ENCODE data around the gene RGS18. TPM values are rescaled to one million over a fixed set of nuclear protein-coding genes. Genes with fewer than 3 reads are reported as not detected.
"Not testable (repeated sequence)": the region's sequence is repeated elsewhere in the genome, so short reads cannot be mapped to it uniquely, and the experiment has no call there.

The RGS18 gene
- total RNA-seq, 1 experiment from 2014 or later = not detected

DNA sequence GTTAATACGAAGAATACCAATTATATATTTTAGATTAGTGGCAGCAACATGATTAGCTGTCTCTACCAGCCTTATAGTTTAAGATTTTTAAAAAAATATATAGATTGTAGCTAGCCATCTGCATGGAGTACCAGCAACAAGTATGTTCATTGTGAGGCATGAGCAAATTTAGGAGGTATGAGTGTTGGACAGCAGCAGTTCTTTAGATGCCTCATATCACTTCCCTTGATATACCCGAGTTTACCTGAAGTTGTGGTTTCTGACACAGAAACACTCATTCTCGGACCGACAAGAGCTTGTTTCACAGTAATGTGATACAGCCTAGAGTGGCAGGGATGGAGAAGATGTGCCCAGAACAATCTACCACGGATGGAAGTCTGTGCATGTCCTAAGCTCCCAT lies 69.1 kb downstream of the RGS18 start:
- H3K27ac Mint-ChIP-seq = no peak overlapping the region; a peak in 1 of 7 replicates
- WGBS (ENCODE audit: extremely low coverage, insufficient read length, low lambda C conversion rate) = no CpG with 5 or more reads among the region's 5 CpGs
- no peak overlapping the region for H3K4ac ChIP-seq (ENCODE audit: low read depth, low read length)

GRCh38 chr1:192227980-192228379 lies 69.7 kb downstream of the RGS18 start:
- not testable (repeated sequence) for H4K5ac ChIP-seq (ENCODE audit: insufficient read length, low read depth, low read length); H3K4me3 Mint-ChIP-seq; H4K20me1 ChIP-seq (ENCODE audit: control insufficient read depth, insufficient read depth, insufficient read length); H3K9me3 Mint-ChIP-seq; H2BK5ac ChIP-seq (ENCODE audit: insufficient read length, low read length); H3K18ac ChIP-seq (ENCODE audit: insufficient read length, low read depth, low read length); H3K4ac ChIP-seq (ENCODE audit: low read depth, low read length); H3K14ac ChIP-seq (ENCODE audit: insufficient read depth, low read length); H3K79me2 ChIP-seq (ENCODE audit: insufficient read depth, low read length); H3K9me3 ChIP-seq (ENCODE audit: control insufficient read depth, low read depth, low read length); H2BK12ac ChIP-seq (ENCODE audit: insufficient read length, low read depth, low read length); H3K9ac ChIP-seq (ENCODE audit: extremely low read depth, insufficient read length, low read length); H3K27me3 Mint-ChIP-seq (ENCODE audit: low read depth); H3T11ph ChIP-seq (ENCODE audit: low read length); H3K27me3 ChIP-seq (ENCODE audit: insufficient read depth, low read length); H4K91ac ChIP-seq (ENCODE audit: insufficient read length, low read depth, low read length); H4K8ac ChIP-seq (replicated peaks; ENCODE audit: insufficient read length, low read depth, low read length); H2BK20ac ChIP-seq (ENCODE audit: low read depth, low read length, poor library complexity, severe bottlenecking); H3K36me3 Mint-ChIP-seq (ENCODE audit: insufficient read depth in 1 of 3, low read depth in 3 of 3); H3K4me1 Mint-ChIP-seq; H2AFZ ChIP-seq (ENCODE audit: low read length); DNase-seq; H3K23ac ChIP-seq (ENCODE audit: insufficient read length, low read depth, low read length); H3K4me2 ChIP-seq (ENCODE audit: insufficient read depth, insufficient read length, low read length); H3K79me1 ChIP-seq (ENCODE audit: insufficient read depth, low read depth, low read length, poor library complexity, severe bottlenecking); H2AK5ac ChIP-seq (ENCODE audit: insufficient read length, low read length); H3K27ac ChIP-seq (ENCODE audit: insufficient read length, low read depth, low read length); H3K27ac Mint-ChIP-seq; H2BK15ac ChIP-seq (ENCODE audit: low read depth, low read length); H2BK120ac ChIP-seq (ENCODE audit: low read depth, low read length, poor library complexity, severe bottlenecking); H3K56ac ChIP-seq (ENCODE audit: insufficient read length, low read depth, low read length); H3K23me2 ChIP-seq (ENCODE audit: insufficient read length, low read depth, low read length, poor library complexity, severe bottlenecking); H3K4me1 ChIP-seq (ENCODE audit: insufficient read depth, low read length)
- WGBS (ENCODE audit: extremely low coverage, insufficient read length, low lambda C conversion rate) = no CpG with 5 or more reads among the region's 13 CpGs

More for the DNA sequence above, 69.1 kb downstream of the RGS18 start:
- Histone ChIP-seq H2BK120ac (ENCODE audit: low read depth, low read length, poor library complexity, severe bottlenecking) (no peak overlapping the region), H4K8ac (replicated peaks; ENCODE audit: insufficient read length, low read depth, low read length) (no peak overlapping the region), H4K20me1 (ENCODE audit: control insufficient read depth, insufficient read depth, insufficient read length) (no peaks in the 10 kb centered on the region), H2AK5ac (ENCODE audit: insufficient read length, low read length) (no peak overlapping the region), H4K5ac (ENCODE audit: insufficient read length, low read depth, low read length) (no peak overlapping the region), H3T11ph (ENCODE audit: low read length) (no peak overlapping the region), H3K4me2 (ENCODE audit: insufficient read depth, insufficient read length, low read length) (no peak overlapping the region), H2AFZ (ENCODE audit: low read length) (no peak overlapping the region), H2BK5ac (ENCODE audit: insufficient read length, low read length) (no peak overlapping the region), H3K18ac (ENCODE audit: insufficient read length, low read depth, low read length) (no peak overlapping the region), H3K9ac (ENCODE audit: extremely low read depth, insufficient read length, low read length) (no peak overlapping the region), H3K23ac (ENCODE audit: insufficient read length, low read depth, low read length) (no peak overlapping the region), H2BK20ac (ENCODE audit: low read depth, low read length, poor library complexity, severe bottlenecking) (no peak overlapping the region), H2BK15ac (ENCODE audit: low read depth, low read length) (no peak overlapping the region), H4K91ac (ENCODE audit: insufficient read length, low read depth, low read length) (no peak overlapping the region), H3K56ac (ENCODE audit: insufficient read length, low read depth, low read length) (no peak overlapping the region), H3K9me3 (ENCODE audit: control insufficient read depth, low read depth, low read length) (no peaks in the 10 kb centered on the region), H3K14ac (ENCODE audit: insufficient read depth, low read length) (no peak overlapping the region), H3K27ac (ENCODE audit: insufficient read length, low read depth, low read length) (no peak overlapping the region), H3K27me3 (ENCODE audit: insufficient read depth, low read length) (no peaks in the 10 kb centered on the region), H3K79me2 (ENCODE audit: insufficient read depth, low read length) (no peaks in the 10 kb centered on the region), H3K23me2 (ENCODE audit: insufficient read length, low read depth, low read length, poor library complexity, severe bottlenecking) (no peaks in the 10 kb centered on the region), H2BK12ac (ENCODE audit: insufficient read length, low read depth, low read length) (no peak overlapping the region), H3K79me1 (ENCODE audit: insufficient read depth, low read depth, low read length, poor library complexity, severe bottlenecking) (no peaks in the 10 kb centered on the region), H3K4me1 (ENCODE audit: insufficient read depth, low read length) (no peaks in the 10 kb centered on the region)
- TF ChIP-seq, protein P1, sequence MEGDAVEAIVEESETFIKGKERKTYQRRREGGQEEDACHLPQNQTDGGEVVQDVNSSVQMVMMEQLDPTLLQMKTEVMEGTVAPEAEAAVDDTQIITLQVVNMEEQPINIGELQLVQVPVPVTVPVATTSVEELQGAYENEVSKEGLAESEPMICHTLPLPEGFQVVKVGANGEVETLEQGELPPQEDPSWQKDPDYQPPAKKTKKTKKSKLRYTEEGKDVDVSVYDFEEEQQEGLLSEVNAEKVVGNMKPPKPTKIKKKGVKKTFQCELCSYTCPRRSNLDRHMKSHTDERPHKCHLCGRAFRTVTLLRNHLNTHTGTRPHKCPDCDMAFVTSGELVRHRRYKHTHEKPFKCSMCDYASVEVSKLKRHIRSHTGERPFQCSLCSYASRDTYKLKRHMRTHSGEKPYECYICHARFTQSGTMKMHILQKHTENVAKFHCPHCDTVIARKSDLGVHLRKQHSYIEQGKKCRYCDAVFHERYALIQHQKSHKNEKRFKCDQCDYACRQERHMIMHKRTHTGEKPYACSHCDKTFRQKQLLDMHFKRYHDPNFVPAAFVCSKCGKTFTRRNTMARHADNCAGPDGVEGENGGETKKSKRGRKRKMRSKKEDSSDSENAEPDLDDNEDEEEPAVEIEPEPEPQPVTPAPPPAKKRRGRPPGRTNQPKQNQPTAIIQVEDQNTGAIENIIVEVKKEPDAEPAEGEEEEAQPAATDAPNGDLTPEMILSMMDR (conservative IDR thresholded peaks at IDR 0.05) = no peak
- peaks cover 2 to 6% of the 10 kb centered on the region in 2 experiments; a peak in 1 of 4 replicates for H3K4me1 Mint-ChIP-seq
- H3K4me3 Mint-ChIP-seq = no peak overlapping the region
- no peak for DNase-seq
- no peaks in the 10 kb centered on the region for H3K27me3 Mint-ChIP-seq (ENCODE audit: low read depth)
- no peaks in the 10 kb centered on the region; a peak in 1 of 5 replicates for H3K9me3 Mint-ChIP-seq
- no peaks in the 10 kb centered on the region for H3K36me3 Mint-ChIP-seq (ENCODE audit: insufficient read depth in 1 of 3, low read depth in 3 of 3)

Data from H9 (cell line).